Spinal cord (tissue), 10 donors: ENCODE results near the gene TBC1D32. TPM values are rescaled to one million over a fixed set of nuclear protein-coding genes. Genes with fewer than 3 reads are reported as not detected.
"Not testable (repeated sequence)": the region's sequence is repeated elsewhere in the genome, so short reads cannot be mapped to it uniquely, and the experiment has no call there.

ENCODE experiments used
- DNase-seq, 6 donors: peaks; one replicate each; pipeline versions ENCODE4 v3.0.0 to v3.0.0-alpha.2; 2013 to 2015; ENCODE audit warnings: low spot score in 6 of 6, low read depth in 4 of 6
- H3K27ac ChIP-seq: one replicate; pipeline ENCODE4 v1.5.1; 2013; ENCODE audit warnings: low read depth, low read length, control low read depth
- H3K27me3 ChIP-seq: one replicate; pipeline ENCODE4 v1.6.1; 2013; ENCODE audit warnings: low read length; ENCODE audit not compliant: control insufficient read depth, insufficient read depth
- H3K36me3 ChIP-seq: one replicate; pipeline ENCODE4 v1.6.1; 2013; ENCODE audit warnings: low read length; ENCODE audit not compliant: control insufficient read depth, insufficient read depth
- H3K4me1 ChIP-seq: one replicate; pipeline ENCODE4 v1.6.1; 2013; ENCODE audit warnings: low read length; ENCODE audit not compliant: control insufficient read depth, insufficient read depth
- H3K4me3 ChIP-seq: one replicate; pipeline ENCODE4 v1.5.1; 2013; ENCODE audit warnings: low read depth, low read length, control low read depth
- H3K9me3 ChIP-seq: one replicate; pipeline ENCODE4 v1.6.1; 2013; ENCODE audit warnings: low read length; ENCODE audit not compliant: control insufficient read depth, insufficient read depth
- WGBS: methylation state at CpG from one replicate; pipeline ENCODE4 v1.1.5; 2013; ENCODE audit warnings: missing lambda C conversion rate; ENCODE audit not compliant: insufficient coverage; 5-methylcytosine and 5-hydroxymethylcytosine counted together
- polyA plus RNA-seq, 2 donors: library from polyadenylated mRNA; unstranded; fragments of 120-200 nt; gene quantifications; one replicate each; pipeline ENCODE4 v1.2.1, GENCODE V29; 2013; ENCODE audit not compliant: insufficient read length in 2 of 2
- total RNA-seq, 2 donors: library from RNA; depleted of rRNA in 1 of 2; stranded (reverse); fragments of 120-200 nt in 1 of 2; fragments of >200 nt in 1 of 2; gene quantifications; one replicate each; pipeline versions ENCODE4 v1.2.3 to v1.2.4, GENCODE V29; 2013 to 2014
- donor health status: healthy.

Gene TBC1D32
- total and polyA plus RNA-seq, 4 donors, result 12.2 to 51.4 (median 24.9) TPM

- H3K27me3 ChIP-seq, result no peaks in the 10 kb centered on the region
- WGBS, result no CpG with 5 or more reads among the region's 1 CpG
- no peak for DNase-seq
Measured at GRCh38 chr6:121106962-121107361, 227.3 kb downstream of the TBC1D32 start.

GRCh38 chr6:121105461-121105860 is 228.8 kb downstream of the TBC1D32 start:
- no peaks in the 10 kb centered on the region for H3K4me1 ChIP-seq
- no CpG with 5 or more reads among the region's 4 CpGs for WGBS
- no peaks in the 10 kb centered on the region for H3K27me3 ChIP-seq
- DNase-seq, result no peak
- H3K9me3 ChIP-seq, result no peaks in the 10 kb centered on the region
- no peak overlapping the region for H3K27ac ChIP-seq
- no peak overlapping the region for H3K4me3 ChIP-seq
- no peaks in the 10 kb centered on the region for H3K36me3 ChIP-seq

More at GRCh38 chr6:121106962-121107361, 227.3 kb downstream of the TBC1D32 start:
- H3K36me3 ChIP-seq, result no peaks in the 10 kb centered on the region
- H3K27ac ChIP-seq, result no peak overlapping the region
- H3K9me3 ChIP-seq, result no peaks in the 10 kb centered on the region
- H3K4me3 ChIP-seq, result no peak overlapping the region
- H3K4me1 ChIP-seq, result no peaks in the 10 kb centered on the region

GRCh38 chr6:121093928-121094327 is 240.4 kb downstream of the TBC1D32 start:
- Histone ChIP-seq H3K27me3 (no peaks in the 10 kb centered on the region), H3K36me3 (no peaks in the 10 kb centered on the region), H3K4me3 (no peak overlapping the region), H3K4me1 (no peaks in the 10 kb centered on the region), H3K27ac (no peak overlapping the region), H3K9me3 (no peaks in the 10 kb centered on the region)
- DNase-seq, result no peak

GRCh38 chr6:121090492-121090891 is 243.8 kb downstream of the TBC1D32 start:
- Histone ChIP-seq H3K27me3 (no peaks in the 10 kb centered on the region), H3K4me3 (no peak overlapping the region), H3K36me3 (no peaks in the 10 kb centered on the region), H3K27ac (no peak overlapping the region), H3K9me3 (no peaks in the 10 kb centered on the region), H3K4me1 (no peaks in the 10 kb centered on the region)
- no CpG with 5 or more reads among the region's 1 CpG for WGBS
- DNase-seq, result no peak

- Histone ChIP-seq H3K27me3 (no peaks in the 10 kb centered on the region), H3K27ac (no peak overlapping the region), H3K36me3 (no peaks in the 10 kb centered on the region), H3K9me3 (no peaks in the 10 kb centered on the region), H3K4me3 (no peak overlapping the region), H3K4me1 (no peaks in the 10 kb centered on the region)
- WGBS, result no CpG with 5 or more reads among the region's 3 CpGs
- DNase-seq, result no peak
Measured at GRCh38 chr6:121086876-121087275, 247.4 kb downstream of the TBC1D32 start.

GRCh38 chr6:121076119-121076518 is 258.2 kb downstream of the TBC1D32 start:
- Histone ChIP-seq H3K4me1 (no peaks in the 10 kb centered on the region), H3K4me3 (no peak overlapping the region), H3K9me3 (no peaks in the 10 kb centered on the region), H3K27ac (no peak overlapping the region), H3K36me3 (no peaks in the 10 kb centered on the region), H3K27me3 (no peaks in the 10 kb centered on the region)
- DNase-seq, result no peak
- WGBS, result no CpG with 5 or more reads among the region's 3 CpGs

- 100% methylated on average over 1 of the region's 1 CpG for WGBS
- H3K4me3 ChIP-seq, H3K27me3 ChIP-seq, DNase-seq, H3K9me3 ChIP-seq, H3K36me3 ChIP-seq, H3K4me1 ChIP-seq, H3K27ac ChIP-seq: not testable (repeated sequence)
Measured at GRCh38 chr6:121068749-121069148, 265.5 kb downstream of the TBC1D32 start.

- Histone ChIP-seq H3K27ac (no peak overlapping the region), H3K4me1 (no peaks in the 10 kb centered on the region)
- DNase-seq, result no peak
Measured at GRCh38 chr6:121067381-121067780, 266.9 kb downstream of the TBC1D32 start.

GRCh38 chr6:121064345-121064744 is 269.9 kb downstream of the TBC1D32 start:
- Histone ChIP-seq H3K9me3 (peaks cover 4% of the 10 kb centered on the region), H3K4me1 (no peaks in the 10 kb centered on the region), H3K36me3 (no peaks in the 10 kb centered on the region), H3K27ac (no peak overlapping the region), H3K27me3 (no peaks in the 10 kb centered on the region), H3K4me3 (no peak overlapping the region)
- DNase-seq, result no peak
- 96% methylated on average over 3 of the region's 3 CpGs for WGBS

More at GRCh38 chr6:121067381-121067780, 266.9 kb downstream of the TBC1D32 start:
- Histone ChIP-seq H3K4me3 (no peak overlapping the region), H3K36me3 (no peaks in the 10 kb centered on the region), H3K9me3 (peaks cover 4% of the 10 kb centered on the region), H3K27me3 (no peaks in the 10 kb centered on the region)

GRCh38 chr6:121055572-121056163 is 278.6 kb downstream of the TBC1D32 start:
- H3K27me3 ChIP-seq, result no peaks in the 10 kb centered on the region
- no peaks in the 10 kb centered on the region for H3K9me3 ChIP-seq
- WGBS, result no CpG with 5 or more reads among the region's 4 CpGs
- no peaks in the 10 kb centered on the region for H3K36me3 ChIP-seq
- H3K4me3 ChIP-seq, result no peak overlapping the region
- DNase-seq, result peak in 4 of 6 donors; percentile 11 to 75 (median 45)
- H3K4me1 ChIP-seq, result no peaks in the 10 kb centered on the region
- no peak overlapping the region for H3K27ac ChIP-seq
